ENCODE data around the gene MRPS22. TPM values are rescaled to one million over a fixed set of nuclear protein-coding genes. Genes with fewer than 3 reads are reported as not detected.

MRPS22 gene
- total RNA-seq, 5 donors from 2014 or later (not counting 1 experiment from before 2014, with no cell fraction given) = 32.4 to 36.9 (median 33.9) TPM

DNA sequence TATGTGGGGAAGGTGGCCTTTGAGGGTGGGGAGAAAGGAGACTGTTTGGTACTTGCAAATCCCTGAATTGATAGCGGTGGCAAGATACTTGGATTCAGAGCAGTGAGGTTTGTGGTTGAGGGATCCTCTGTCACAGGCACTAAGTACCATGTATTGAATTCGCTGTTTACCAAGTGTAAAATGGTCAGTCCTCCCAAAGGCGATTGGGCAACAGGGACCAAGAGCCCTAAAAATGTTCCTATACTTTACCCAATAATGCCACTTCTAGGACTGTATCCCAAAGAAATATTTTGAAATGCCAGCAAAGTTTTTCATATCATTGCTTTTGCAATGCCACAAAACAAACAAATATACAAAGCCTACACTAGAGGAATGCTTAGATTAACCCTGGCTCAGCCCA, 43.4 kb upstream of the MRPS22 start:
- POLR2A ChIA-PET = no interaction called here
- WGBS (ENCODE audit: insufficient coverage) = 83% methylated on average over 2 of the region's 3 CpGs
- H3K4me3 ChIP-seq (ENCODE audit: control insufficient read depth in 1 of 2, extremely low read depth in 1 of 2, low read length in 1 of 2) = no peak overlapping the region
- Mint-ChIP-seq H3K36me3 (no peaks in the 10 kb centered on the region), H3K27me3 (peaks cover 0 to 3% of the 10 kb centered on the region in 2 donors), H3K9me3 (no peaks in the 10 kb centered on the region), H3K4me3 (no peak overlapping the region), H3K27ac (no peak overlapping the region), H3K4me1 (peaks cover 0 to 9% (median 0%) of the 10 kb centered on the region in 3 donors)
- H3K27me3 ChIP-seq (replicated peaks in 1 of 2; ENCODE audit: control insufficient read depth in 2 of 2, extremely low read depth in 1 of 2, insufficient read depth in 2 of 2, low read length in 1 of 2) = peaks cover 0 to 14% of the 10 kb centered on the region in 2 experiments
- CTCF ChIA-PET = no interaction called here
- no peaks in the 10 kb centered on the region for H3K9me3 ChIP-seq
- ATAC-seq (replicated peaks in 1 of 4) = no peak
- no peak for DNase-seq
- no peaks in the 10 kb centered on the region for H3K36me3 ChIP-seq (ENCODE audit: control insufficient read depth in 2 of 2, extremely low read depth in 1 of 2, insufficient read depth in 1 of 2, low read length in 1 of 2)
- H3K4me1 ChIP-seq (ENCODE audit: control insufficient read depth in 1 of 2, extremely low read depth in 1 of 2, insufficient read depth in 2 of 2, low read length in 2 of 2) = no peaks in the 10 kb centered on the region
- no peak overlapping the region for H3K27ac ChIP-seq (ENCODE audit: low read length)

- Mint-ChIP-seq H3K27me3 (peaks cover 0 to 3% of the 10 kb centered on the region in 2 donors), H3K9me3 (no peaks in the 10 kb centered on the region), H3K4me1 (peaks cover 0 to 9% (median 0%) of the 10 kb centered on the region in 3 donors), H3K36me3 (no peaks in the 10 kb centered on the region), H3K4me3 (no peak overlapping the region), H3K27ac (no peak overlapping the region)
- ATAC-seq (replicated peaks in 1 of 4) (no peak), DNase-seq (no peak)
- H3K4me1 ChIP-seq (ENCODE audit: control insufficient read depth in 1 of 2, extremely low read depth in 1 of 2, insufficient read depth in 2 of 2, low read length in 2 of 2) = no peaks in the 10 kb centered on the region
- peaks cover 0 to 14% of the 10 kb centered on the region in 2 experiments for H3K27me3 ChIP-seq (replicated peaks in 1 of 2; ENCODE audit: control insufficient read depth in 2 of 2, extremely low read depth in 1 of 2, insufficient read depth in 2 of 2, low read length in 1 of 2)
- 92% methylated on average over 5 of the region's 6 CpGs for WGBS (ENCODE audit: insufficient coverage)
- no peaks in the 10 kb centered on the region for H3K36me3 ChIP-seq (ENCODE audit: control insufficient read depth in 2 of 2, extremely low read depth in 1 of 2, insufficient read depth in 1 of 2, low read length in 1 of 2)
- H3K9me3 ChIP-seq = no peaks in the 10 kb centered on the region
- ChIA-PET POLR2A (no interaction called here), CTCF (no interaction called here)
- H3K4me3 ChIP-seq (ENCODE audit: control insufficient read depth in 1 of 2, extremely low read depth in 1 of 2, low read length in 1 of 2) = no peak overlapping the region
- H3K27ac ChIP-seq (ENCODE audit: low read length) = no peak overlapping the region
Observed at GRCh38 chr3:139301183-139301582, 42.6 kb upstream of the MRPS22 start.

DNA sequence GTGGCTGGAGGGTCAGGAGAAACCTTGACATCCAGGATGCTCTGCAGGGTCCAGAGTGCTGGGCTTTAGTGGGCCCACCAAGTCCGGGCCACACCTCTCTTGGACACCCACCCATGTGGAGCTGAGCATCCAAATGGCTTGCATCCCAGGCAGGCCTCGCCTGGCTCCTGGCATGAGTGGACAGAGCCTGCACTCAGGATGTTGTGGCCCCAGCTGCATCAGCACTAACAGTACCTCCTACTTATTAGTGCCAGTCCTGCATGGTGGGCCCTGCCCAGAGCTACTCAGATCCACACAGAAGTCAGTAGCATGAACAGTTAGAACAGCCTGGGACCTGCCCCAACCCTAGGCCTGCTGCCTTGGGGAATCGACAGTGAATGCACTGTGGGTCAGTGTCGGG, 42.2 kb upstream of the MRPS22 start:
- POLR2A ChIA-PET = no interaction called here

GRCh38 chr3:139302084-139302800, 41.6 kb upstream of the MRPS22 start:
- 54% methylated on average over 9 of the region's 12 CpGs for WGBS (ENCODE audit: insufficient coverage)
- Histone ChIP-seq H3K4me1 (ENCODE audit: control insufficient read depth in 1 of 2, extremely low read depth in 1 of 2, insufficient read depth in 2 of 2, low read length in 2 of 2) (no peaks in the 10 kb centered on the region), H3K36me3 (ENCODE audit: control insufficient read depth in 2 of 2, extremely low read depth in 1 of 2, insufficient read depth in 1 of 2, low read length in 1 of 2) (no peaks in the 10 kb centered on the region), H3K9me3 (no peaks in the 10 kb centered on the region), H3K27ac (ENCODE audit: low read length) (no peak overlapping the region), H3K27me3 (replicated peaks in 1 of 2; ENCODE audit: control insufficient read depth in 2 of 2, extremely low read depth in 1 of 2, insufficient read depth in 2 of 2, low read length in 1 of 2) (peaks cover 0 to 11% of the 10 kb centered on the region in 2 experiments), H3K4me3 (ENCODE audit: control insufficient read depth in 1 of 2, extremely low read depth in 1 of 2, low read length in 1 of 2) (no peak overlapping the region)
- Mint-ChIP-seq H3K27ac (no peak overlapping the region), H3K27me3 (peaks cover 0 to 3% of the 10 kb centered on the region in 2 donors), H3K9me3 (no peaks in the 10 kb centered on the region), H3K4me1 (peaks cover 0 to 9% (median 0%) of the 10 kb centered on the region in 3 donors), H3K36me3 (no peaks in the 10 kb centered on the region), H3K4me3 (no peak overlapping the region)
- no peak for DNase-seq
- ChIA-PET POLR2A (no interaction called here), CTCF (no interaction called here)
- ATAC-seq (replicated peaks in 1 of 4) = no peak

More for the DNA sequence above, 42.2 kb upstream of the MRPS22 start:
- Histone ChIP-seq H3K27me3 (replicated peaks in 1 of 2; ENCODE audit: control insufficient read depth in 2 of 2, extremely low read depth in 1 of 2, insufficient read depth in 2 of 2, low read length in 1 of 2) (peaks cover 0 to 14% of the 10 kb centered on the region in 2 experiments), H3K27ac (ENCODE audit: low read length) (no peak overlapping the region), H3K9me3 (no peaks in the 10 kb centered on the region), H3K36me3 (ENCODE audit: control insufficient read depth in 2 of 2, extremely low read depth in 1 of 2, insufficient read depth in 1 of 2, low read length in 1 of 2) (no peaks in the 10 kb centered on the region), H3K4me1 (ENCODE audit: control insufficient read depth in 1 of 2, extremely low read depth in 1 of 2, insufficient read depth in 2 of 2, low read length in 2 of 2) (no peaks in the 10 kb centered on the region), H3K4me3 (ENCODE audit: control insufficient read depth in 1 of 2, extremely low read depth in 1 of 2, low read length in 1 of 2) (no peak overlapping the region)
- Mint-ChIP-seq H3K27ac (no peak overlapping the region), H3K36me3 (no peaks in the 10 kb centered on the region), H3K4me3 (no peak overlapping the region), H3K4me1 (peaks cover 0 to 9% (median 0%) of the 10 kb centered on the region in 3 donors), H3K27me3 (peaks cover 0 to 3% of the 10 kb centered on the region in 2 donors), H3K9me3 (no peaks in the 10 kb centered on the region)
- ATAC-seq (replicated peaks in 1 of 4) (peak in 1 of 4 experiments; percentile 23), DNase-seq (no peak)
- CTCF ChIA-PET = no interaction called here
- WGBS (ENCODE audit: insufficient coverage) = 87% methylated on average over 4 of the region's 4 CpGs

DNA sequence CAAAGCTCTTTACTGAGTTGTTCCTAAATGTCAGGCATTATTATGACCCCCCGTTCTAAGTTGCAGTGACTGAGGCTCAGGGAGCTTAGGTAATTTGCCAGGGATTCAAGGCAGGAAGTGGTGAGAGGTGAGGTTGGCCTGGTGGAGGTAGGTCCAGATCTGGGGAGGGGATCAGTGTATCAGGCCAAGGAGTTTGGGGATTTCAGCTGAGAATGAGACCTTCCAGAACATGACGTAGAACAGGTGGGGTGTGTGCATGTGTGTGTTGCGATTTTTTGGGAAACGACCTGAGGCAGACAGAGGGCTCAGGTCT, 41.1 kb upstream of the MRPS22 start:
- no peak for DNase-seq
- Histone ChIP-seq H3K36me3 (ENCODE audit: control insufficient read depth in 2 of 2, extremely low read depth in 1 of 2, insufficient read depth in 1 of 2, low read length in 1 of 2) (no peaks in the 10 kb centered on the region), H3K4me1 (ENCODE audit: control insufficient read depth in 1 of 2, extremely low read depth in 1 of 2, insufficient read depth in 2 of 2, low read length in 2 of 2) (no peaks in the 10 kb centered on the region), H3K27ac (ENCODE audit: low read length) (no peak overlapping the region), H3K27me3 (replicated peaks in 1 of 2; ENCODE audit: control insufficient read depth in 2 of 2, extremely low read depth in 1 of 2, insufficient read depth in 2 of 2, low read length in 1 of 2) (peaks cover 0 to 7% of the 10 kb centered on the region in 2 experiments), H3K9me3 (no peaks in the 10 kb centered on the region), H3K4me3 (ENCODE audit: control insufficient read depth in 1 of 2, extremely low read depth in 1 of 2, low read length in 1 of 2) (no peak overlapping the region)
- Mint-ChIP-seq H3K4me1 (peaks cover 0 to 9% (median 0%) of the 10 kb centered on the region in 3 donors), H3K36me3 (no peaks in the 10 kb centered on the region), H3K27me3 (peaks cover 0 to 3% of the 10 kb centered on the region in 2 donors), H3K9me3 (no peaks in the 10 kb centered on the region), H3K27ac (no peak overlapping the region), H3K4me3 (no peak overlapping the region)
- no peak for ATAC-seq (replicated peaks in 1 of 4)
- ChIA-PET POLR2A (no interaction called here), CTCF (no interaction called here)
- WGBS (ENCODE audit: insufficient coverage) = 67% methylated on average over 1 of the region's 4 CpGs

- peaks cover 0 to 9% (median 0%) of the 10 kb centered on the region in 3 donors for H3K4me1 Mint-ChIP-seq
- H3K27ac ChIP-seq (ENCODE audit: low read length) = no peak overlapping the region
- POLR2A ChIA-PET = no interaction called here
- no peak overlapping the region for H3K4me3 ChIP-seq (ENCODE audit: control insufficient read depth in 1 of 2, extremely low read depth in 1 of 2, low read length in 1 of 2)
- no peak for DNase-seq
- no peak overlapping the region for H3K4me3 Mint-ChIP-seq
- H3K4me1 ChIP-seq (ENCODE audit: control insufficient read depth in 1 of 2, extremely low read depth in 1 of 2, insufficient read depth in 2 of 2, low read length in 2 of 2) = no peaks in the 10 kb centered on the region
- H3K27me3 ChIP-seq (replicated peaks in 1 of 2; ENCODE audit: control insufficient read depth in 2 of 2, extremely low read depth in 1 of 2, insufficient read depth in 2 of 2, low read length in 1 of 2) = peaks cover 0 to 7% of the 10 kb centered on the region in 2 experiments
- no CpG with 5 or more reads among the region's 5 CpGs for WGBS (ENCODE audit: insufficient coverage)
- no peak for ATAC-seq (replicated peaks in 1 of 4)
- H3K9me3 ChIP-seq = no peaks in the 10 kb centered on the region
- CTCF ChIA-PET = no interaction called here
- no peak overlapping the region for H3K27ac Mint-ChIP-seq
- no peaks in the 10 kb centered on the region for H3K36me3 Mint-ChIP-seq
- H3K36me3 ChIP-seq (ENCODE audit: control insufficient read depth in 2 of 2, extremely low read depth in 1 of 2, insufficient read depth in 1 of 2, low read length in 1 of 2) = no peaks in the 10 kb centered on the region
- H3K9me3 Mint-ChIP-seq = no peaks in the 10 kb centered on the region
- H3K27me3 Mint-ChIP-seq = peaks cover 0 to 3% of the 10 kb centered on the region in 2 donors
Observed at GRCh38 chr3:139303216-139303615, 40.6 kb upstream of the MRPS22 start.
